Transverse colon (tissue), 4 donors: Measurements from ENCODE around the gene CDO1. TPM values are rescaled to one million over a fixed set of nuclear protein-coding genes. Genes with fewer than 3 reads are reported as not detected.

Experiments
- DNase-seq: peaks from one replicate; pipeline ENCODE4 v3.0.0-alpha.2; 2019
- H3K27ac ChIP-seq, 4 donors: fragments of 200-600 bp; sonication (generic); 2 replicates each; pipeline ENCODE4 v1.5.1; 2016 to 2018; ENCODE audit warnings: inconsistent platforms in 4 of 4
- H3K27me3 ChIP-seq: fragments of 200-600 bp; sonication (generic); 2 replicates; pipeline ENCODE4 v1.5.1; 2017; ENCODE audit warnings: inconsistent platforms
- H3K36me3 ChIP-seq, 4 donors: fragments of 200-600 bp; sonication (generic); 2 replicates each; pipeline ENCODE4 v1.5.1; 2017 to 2019; ENCODE audit warnings: inconsistent platforms in 4 of 4
- H3K4me1 ChIP-seq, 4 donors: fragments of 200-600 bp; sonication (generic); 2 replicates each; pipeline ENCODE4 v1.5.1; 2017 to 2020; ENCODE audit warnings: inconsistent platforms in 4 of 4
- H3K4me3 ChIP-seq, 4 donors: fragments of 200-600 bp; sonication (generic); 1 replicate in 1 of 4; 2 replicates in 3 of 4; pipeline versions ENCODE4 v1.5.1 to v1.6.1; 2017 to 2019; ENCODE audit warnings: inconsistent platforms in 4 of 4
- H3K9me3 ChIP-seq, 2 donors: fragments of 200-600 bp; sonication (generic); 2 replicates each; pipeline ENCODE4 v1.5.1; 2017 to 2019; ENCODE audit warnings: inconsistent platforms in 2 of 2
- EP300 ChIP-seq: sonication (generic); formaldehyde crosslinking; IDR thresholded peaks from one replicate; pipeline ENCODE4 v1.6.1; 2017; ENCODE audit warnings: antibody characterized with exemption, low read depth
- POLR2A ChIP-seq: fragments of 450-650 bp; IDR thresholded peaks from one replicate; pipeline ENCODE4 v1.6.1; 2016; ENCODE audit warnings: antibody characterized with exemption, mild to moderate bottlenecking, moderate library complexity
- POLR2AphosphoS5 ChIP-seq, 3 donors: sonication (generic); formaldehyde crosslinking; IDR thresholded peaks; one replicate each; pipeline ENCODE4 v1.6.1; 2016; ENCODE audit warnings: antibody characterized with exemption in 3 of 3
- WGBS, 2 donors: methylation state at CpG; one replicate each; pipeline ENCODE4 v1.1.5; 2018; ENCODE audit warnings: low coverage in 1 of 2; 5-methylcytosine and 5-hydroxymethylcytosine counted together
- in situ Hi-C, 4 donors: fragments of 200-750 bp; cut with MboI; loops; one replicate each; pipeline versions ENCODE4 v1.15.0 to v1.15.1; 2017; ENCODE audit warnings: low sequenced_read_pairs in 3 of 4, low pct_ligation_motif_present in 1 of 4, low pct_unique_long_range_greater_than_20kb in 1 of 4
- intact Hi-C: fragments of 100-400 bp; cut with DNase I; formaldehyde crosslinking; loops from one replicate; pipeline ENCODE4 v1.15.1; 2023; ENCODE audit warnings: low total_unique reads
- total RNA-seq, 4 donors: library from RNA; depleted of rRNA; stranded (reverse); fragments of >200 nt; gene quantifications; one replicate each; pipeline ENCODE4 v1.1.0, GENCODE V29; 2016
- TF ChIP-seq, protein P1 (sequence below), 5 experiments: fragments of 200-600 bp in 3 of 5; fragments of 450-650 bp in 2 of 5; sonication (generic) in 3 of 5; IDR thresholded peaks; 1 replicate in 2 of 5; 2 replicates in 3 of 5; pipeline ENCODE4 v1.5.1; 2016 to 2017; ENCODE audit warnings: antibody characterized with exemption in 5 of 5, inconsistent platforms in 3 of 5, mild to moderate bottlenecking in 2 of 5, moderate library complexity in 1 of 5

CDO1 gene
- 10 to 100 TPM in 1 of 4 donors, 1 to 10 TPM in 1, under 1 TPM in 1, not detected in 1; 0.40 to 10.4 (median 4.4) TPM for total RNA-seq

DNA sequence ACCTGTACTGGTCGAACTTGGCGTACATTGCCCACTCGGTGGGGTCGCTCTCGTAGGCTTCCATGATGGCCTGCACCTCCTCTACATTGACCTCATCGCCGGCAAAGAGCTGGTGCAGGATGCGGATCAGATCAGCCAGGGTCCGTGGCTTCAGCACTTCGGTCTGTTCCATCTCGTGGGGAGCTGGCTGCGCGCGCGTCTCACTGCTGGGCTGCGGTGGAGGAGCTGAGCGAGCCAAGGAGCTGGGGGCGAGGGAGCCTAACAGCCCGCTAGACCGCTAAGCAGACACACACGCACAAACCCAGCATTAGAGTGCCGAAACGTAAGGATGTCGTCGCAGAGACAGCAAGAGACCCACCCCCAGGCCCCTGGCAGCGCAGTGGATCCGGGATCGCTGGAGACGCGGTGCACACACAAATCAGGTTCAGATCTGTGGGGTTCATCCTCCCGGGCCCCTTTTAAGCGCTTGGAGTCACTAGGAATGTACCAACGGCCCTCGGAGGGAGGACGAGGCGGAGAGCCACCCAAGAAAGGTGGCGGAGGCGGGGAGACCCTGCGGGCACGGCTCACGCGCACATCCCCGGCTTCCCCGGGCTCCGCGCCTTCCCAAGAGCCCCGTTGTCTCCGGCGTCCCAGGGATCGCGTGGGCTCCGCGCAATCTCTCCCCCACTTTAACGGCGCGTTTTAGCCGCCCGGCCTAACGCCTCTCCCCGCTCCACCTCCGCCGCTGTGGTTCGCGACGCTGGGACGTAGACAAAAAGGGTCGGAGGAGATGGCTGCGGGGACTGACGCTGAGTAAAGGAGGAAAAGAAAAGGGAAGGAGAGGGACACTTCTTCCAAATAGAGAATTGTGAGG lies at the start of gene CDO1:
Gene CDO1, minus strand, starts transcription at position 434 of the 856 bp plus-strand sequence. Its CDS starts 262 bp downstream, at position 172.
- DNase-seq, result peak; percentile 8
- H3K36me3 ChIP-seq, result no peaks in the 10 kb centered on the region
- peak within 1 kb of the TSS in 3 of 4 donors; percentile 51 to 60 (median 54) for H3K27ac ChIP-seq
- TF ChIP-seq POLR2A (no peak), EP300 (no peak), POLR2AphosphoS5 (IDR thresholded peaks at IDR 0.05) (no peak)
- TF ChIP-seq, protein P1, sequence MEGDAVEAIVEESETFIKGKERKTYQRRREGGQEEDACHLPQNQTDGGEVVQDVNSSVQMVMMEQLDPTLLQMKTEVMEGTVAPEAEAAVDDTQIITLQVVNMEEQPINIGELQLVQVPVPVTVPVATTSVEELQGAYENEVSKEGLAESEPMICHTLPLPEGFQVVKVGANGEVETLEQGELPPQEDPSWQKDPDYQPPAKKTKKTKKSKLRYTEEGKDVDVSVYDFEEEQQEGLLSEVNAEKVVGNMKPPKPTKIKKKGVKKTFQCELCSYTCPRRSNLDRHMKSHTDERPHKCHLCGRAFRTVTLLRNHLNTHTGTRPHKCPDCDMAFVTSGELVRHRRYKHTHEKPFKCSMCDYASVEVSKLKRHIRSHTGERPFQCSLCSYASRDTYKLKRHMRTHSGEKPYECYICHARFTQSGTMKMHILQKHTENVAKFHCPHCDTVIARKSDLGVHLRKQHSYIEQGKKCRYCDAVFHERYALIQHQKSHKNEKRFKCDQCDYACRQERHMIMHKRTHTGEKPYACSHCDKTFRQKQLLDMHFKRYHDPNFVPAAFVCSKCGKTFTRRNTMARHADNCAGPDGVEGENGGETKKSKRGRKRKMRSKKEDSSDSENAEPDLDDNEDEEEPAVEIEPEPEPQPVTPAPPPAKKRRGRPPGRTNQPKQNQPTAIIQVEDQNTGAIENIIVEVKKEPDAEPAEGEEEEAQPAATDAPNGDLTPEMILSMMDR (IDR thresholded peaks at IDR 0.05), result no peak
- peaks cover 0 to 16% (median 7%) of the 10 kb centered on the region in 4 donors for H3K4me1 ChIP-seq
- 3 to 26% methylated on average over 7 to 62 of the region's 69 CpGs for WGBS, 2 donors
- no peaks in the 10 kb centered on the region for H3K9me3 ChIP-seq
- intact Hi-C loops, result no loop called here
- peak within 1 kb of the TSS; percentile 16 to 41 (median 30) for H3K4me3 ChIP-seq
- in situ Hi-C loops, result no loop called here
- H3K27me3 ChIP-seq, result peaks cover 81% of the 10 kb centered on the region

DNA sequence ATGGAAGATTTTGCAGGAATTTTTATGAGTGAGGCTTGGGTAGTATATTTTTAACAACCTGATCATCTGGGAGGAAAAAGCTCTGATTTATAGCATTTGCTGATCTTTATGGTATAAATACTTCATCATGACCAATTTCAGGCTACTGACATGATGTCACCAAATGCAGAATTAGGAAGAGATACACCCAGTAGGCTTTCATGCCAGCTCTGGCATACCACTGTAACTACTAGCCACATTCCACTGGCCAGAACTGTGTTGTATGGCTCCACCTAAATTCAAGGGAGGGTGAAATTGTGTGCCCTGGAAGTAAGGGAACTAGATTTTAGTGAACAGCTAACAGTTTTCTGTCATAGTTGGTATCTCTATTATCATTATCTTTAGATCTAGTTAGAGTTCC lies 42.9 kb upstream of the CDO1 start:
- no peak for TF ChIP-seq EP300
- no peak for TF ChIP-seq POLR2AphosphoS5 (IDR thresholded peaks at IDR 0.05)
- no peak for TF ChIP-seq POLR2A
- TF ChIP-seq, protein P1 (IDR thresholded peaks at IDR 0.05), result no peak
- DNase-seq, result no peak
- peaks cover 14 to 41% (median 19%) of the 10 kb centered on the region in 4 donors for H3K4me1 ChIP-seq
- no peak overlapping the region for H3K27ac ChIP-seq
- intact Hi-C loops, result no loop called here
- in situ Hi-C loops, result no loop called here
- no peak overlapping the region for H3K4me3 ChIP-seq
- H3K9me3 ChIP-seq, result peaks cover 7 to 10% of the 10 kb centered on the region in 2 donors
- no peaks in the 10 kb centered on the region for H3K27me3 ChIP-seq
- H3K36me3 ChIP-seq, result no peaks in the 10 kb centered on the region

GRCh38 chr5:115858396-115858795 lies 41.9 kb upstream of the CDO1 start:
- Histone ChIP-seq H3K4me3 (peak overlapping the region in 1 of 4 donors; percentile 5), H3K27ac (peak overlapping the region in 1 of 4 donors; percentile 13), H3K36me3 (no peaks in the 10 kb centered on the region), H3K27me3 (no peaks in the 10 kb centered on the region), H3K9me3 (peaks cover 2% of the 10 kb centered on the region in 2 donors), H3K4me1 (peaks cover 14 to 41% (median 19%) of the 10 kb centered on the region in 4 donors)
- DNase-seq, result no peak
- TF ChIP-seq, protein P1 (IDR thresholded peaks at IDR 0.05), result no peak
- no peak for TF ChIP-seq POLR2A
- no peak for TF ChIP-seq POLR2AphosphoS5 (IDR thresholded peaks at IDR 0.05)
- TF ChIP-seq EP300, result no peak
- 74 to 80% methylated on average over 3 of the region's 3 CpGs for WGBS, 2 donors
- in situ Hi-C loops (no loop called here), intact Hi-C loops (no loop called here)

GRCh38 chr5:115857626-115858349 lies 41.3 kb upstream of the CDO1 start:
- H3K27me3 ChIP-seq, result no peaks in the 10 kb centered on the region
- whole genome bisulfite sequencing, 2 donors, result 36 to 46% methylated on average over 2 of the region's 2 CpGs
- in situ Hi-C loops, result no loop called here

More at GRCh38 chr5:115857626-115858349, 41.3 kb upstream of the CDO1 start:
- TF ChIP-seq, protein P1 (IDR thresholded peaks at IDR 0.05), result no peak
- peak in 2 of 3 donors; percentile 28 to 64 for TF ChIP-seq POLR2AphosphoS5 (IDR thresholded peaks at IDR 0.05)
- H3K27ac ChIP-seq, result peak overlapping the region in 2 of 4 donors; percentile 13 to 27
- intact Hi-C loops, result no loop called here
- H3K4me3 ChIP-seq, result peak overlapping the region in 1 of 4 donors; percentile 5
- no peak for DNase-seq
- peaks cover 14 to 41% (median 19%) of the 10 kb centered on the region in 4 donors for H3K4me1 ChIP-seq
- H3K9me3 ChIP-seq, result no peaks in the 10 kb centered on the region
- no peaks in the 10 kb centered on the region for H3K36me3 ChIP-seq
